Neural crest cell (in vitro differentiated cells): ENCODE results near the gene AKAP6. TPM values are rescaled to one million over a fixed set of nuclear protein-coding genes. Genes with fewer than 3 reads are reported as not detected.

Experiments used
- DNase-seq: peaks from one replicate; pipeline ENCODE4 v3.0.0; 2021; ENCODE audit warnings: low read depth, mixed read lengths, low spot score
- H3K27ac Mint-ChIP-seq: one replicate; pipeline ENCODE4 v1.8.0; 2021; ENCODE audit warnings: mild to moderate bottlenecking, mixed read lengths; ENCODE audit not compliant: unreplicated experiment
- H3K27me3 Mint-ChIP-seq: 2 replicates; pipeline ENCODE4 v1.8.0; 2021; ENCODE audit warnings: low read depth, mild to moderate bottlenecking, mixed read lengths
- H3K36me3 Mint-ChIP-seq: 2 replicates; pipeline ENCODE4 v1.8.0; 2021; ENCODE audit warnings: low read depth, mild to moderate bottlenecking, mixed read lengths
- H3K4me1 Mint-ChIP-seq: 2 replicates; pipeline ENCODE4 v1.8.0; 2021; ENCODE audit warnings: mixed read lengths
- H3K4me3 Mint-ChIP-seq: one replicate; pipeline ENCODE4 v1.8.0; 2021; ENCODE audit warnings: mild to moderate bottlenecking, mixed read lengths
- H3K9me3 Mint-ChIP-seq: 2 replicates; pipeline ENCODE4 v1.8.0; 2021; ENCODE audit warnings: mixed read lengths
- total RNA-seq: library from RNA; stranded (reverse); gene quantifications from 2 replicates; pipeline ENCODE4 v1.2.1, GENCODE V29; 2021
- TF ChIP-seq, protein P1 (sequence below): fragments of 200-600 bp; sonication (generic); conservative IDR thresholded peaks from 2 replicates; pipeline ENCODE4 v1.5.0; 2021; ENCODE audit warnings: antibody characterized with exemption, mild to moderate bottlenecking

Gene AKAP6
- total RNA-seq, 1 donor from 2014 or later = 9.4 TPM

DNA sequence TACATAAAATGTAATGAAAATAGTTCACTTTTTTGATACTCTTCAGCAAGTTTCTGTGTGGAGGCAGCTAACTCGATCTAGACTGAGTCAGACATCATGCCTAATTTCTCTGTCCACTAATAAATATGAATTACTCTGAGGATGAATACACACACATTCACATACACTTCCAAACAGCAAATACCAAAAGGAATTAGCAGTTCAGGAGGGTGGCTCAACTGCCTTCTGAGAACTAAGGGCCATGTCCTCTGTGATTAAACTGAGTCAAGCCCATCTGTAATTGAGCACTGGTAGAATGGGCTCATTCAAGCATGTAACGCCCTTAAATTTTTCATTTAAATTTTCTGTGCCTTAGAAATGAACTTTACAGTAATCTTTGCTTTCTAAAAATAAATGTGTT, 242.5 kb downstream of the AKAP6 start:
- Mint-ChIP-seq H3K4me3 (no peak overlapping the region), H3K36me3 (no peaks in the 10 kb centered on the region), H3K9me3 (no peaks in the 10 kb centered on the region), H3K27ac (no peak overlapping the region), H3K27me3 (peaks cover 10% of the 10 kb centered on the region), H3K4me1 (peaks cover 14% of the 10 kb centered on the region)
- TF ChIP-seq, protein P1, sequence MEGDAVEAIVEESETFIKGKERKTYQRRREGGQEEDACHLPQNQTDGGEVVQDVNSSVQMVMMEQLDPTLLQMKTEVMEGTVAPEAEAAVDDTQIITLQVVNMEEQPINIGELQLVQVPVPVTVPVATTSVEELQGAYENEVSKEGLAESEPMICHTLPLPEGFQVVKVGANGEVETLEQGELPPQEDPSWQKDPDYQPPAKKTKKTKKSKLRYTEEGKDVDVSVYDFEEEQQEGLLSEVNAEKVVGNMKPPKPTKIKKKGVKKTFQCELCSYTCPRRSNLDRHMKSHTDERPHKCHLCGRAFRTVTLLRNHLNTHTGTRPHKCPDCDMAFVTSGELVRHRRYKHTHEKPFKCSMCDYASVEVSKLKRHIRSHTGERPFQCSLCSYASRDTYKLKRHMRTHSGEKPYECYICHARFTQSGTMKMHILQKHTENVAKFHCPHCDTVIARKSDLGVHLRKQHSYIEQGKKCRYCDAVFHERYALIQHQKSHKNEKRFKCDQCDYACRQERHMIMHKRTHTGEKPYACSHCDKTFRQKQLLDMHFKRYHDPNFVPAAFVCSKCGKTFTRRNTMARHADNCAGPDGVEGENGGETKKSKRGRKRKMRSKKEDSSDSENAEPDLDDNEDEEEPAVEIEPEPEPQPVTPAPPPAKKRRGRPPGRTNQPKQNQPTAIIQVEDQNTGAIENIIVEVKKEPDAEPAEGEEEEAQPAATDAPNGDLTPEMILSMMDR = no peak
- DNase-seq = no peak

DNA sequence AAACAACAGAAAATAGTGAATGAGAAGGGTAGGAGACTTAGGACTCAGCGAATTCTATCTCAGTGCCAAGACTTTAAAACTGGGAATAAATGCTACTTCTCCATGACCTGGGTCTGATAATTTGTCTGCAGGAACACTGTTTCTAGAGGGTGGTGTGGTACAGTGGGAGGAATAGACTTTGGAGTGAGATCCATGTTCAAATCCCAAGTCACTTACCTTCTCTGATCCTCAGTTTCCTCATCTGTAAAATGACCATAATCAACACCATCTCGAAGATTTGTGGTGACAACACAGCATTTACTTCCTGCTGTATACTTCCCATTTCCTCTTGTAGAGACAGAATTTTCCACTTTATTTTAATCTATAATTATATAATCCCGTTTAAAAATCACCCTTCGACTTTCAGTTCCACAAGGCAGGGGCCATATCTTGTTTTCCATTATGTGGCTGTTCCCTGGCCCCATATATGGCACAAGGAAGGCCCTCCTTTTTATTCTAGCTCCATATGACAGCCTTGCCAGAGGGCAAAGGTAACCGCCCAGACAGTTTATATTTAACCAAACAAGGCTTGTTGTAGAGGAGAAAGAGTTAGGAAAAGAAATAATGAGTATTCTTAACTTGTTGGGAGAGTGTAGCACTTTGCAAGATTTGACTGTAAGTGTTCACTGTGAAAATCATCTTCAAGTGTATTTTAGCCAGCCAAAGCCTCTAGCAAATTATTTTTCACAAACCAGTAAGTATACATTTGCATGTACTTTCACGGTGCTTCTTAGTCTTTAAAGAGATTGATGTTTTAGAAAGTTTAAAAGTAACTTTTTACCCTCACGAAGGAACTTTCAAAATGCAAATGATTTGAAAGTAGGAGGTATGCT, 243.1 kb downstream of the AKAP6 start:
- TF ChIP-seq, protein P1 = no peak
- Mint-ChIP-seq H3K27me3 (peaks cover 10% of the 10 kb centered on the region), H3K4me3 (no peak overlapping the region), H3K4me1 (peaks cover 20% of the 10 kb centered on the region), H3K36me3 (no peaks in the 10 kb centered on the region), H3K27ac (no peak overlapping the region), H3K9me3 (no peaks in the 10 kb centered on the region)
- DNase-seq = no peak

DNA sequence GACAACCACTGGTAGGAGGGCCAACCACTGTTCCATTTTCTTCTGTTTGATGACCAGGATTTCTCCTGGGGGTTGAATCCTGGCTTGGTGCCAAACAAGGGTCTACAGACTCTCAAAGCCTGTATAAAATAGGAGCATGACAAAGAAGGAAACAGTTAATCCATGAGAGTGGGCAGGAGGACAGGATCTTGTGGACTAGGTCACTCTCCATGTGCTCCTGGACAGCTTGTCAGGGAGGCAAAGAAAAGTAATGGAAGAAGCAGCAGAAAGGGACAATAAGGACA, 243.7 kb downstream of the AKAP6 start:
- H3K4me1 Mint-ChIP-seq = peaks cover 16% of the 10 kb centered on the region
- DNase-seq = no peak
- H3K27ac Mint-ChIP-seq = peak overlapping the region; percentile 47
- peaks cover 10% of the 10 kb centered on the region for H3K27me3 Mint-ChIP-seq
- TF ChIP-seq, protein P1 = no peak
- no peak overlapping the region for H3K4me3 Mint-ChIP-seq
- H3K36me3 Mint-ChIP-seq = no peaks in the 10 kb centered on the region
- no peaks in the 10 kb centered on the region for H3K9me3 Mint-ChIP-seq

DNA sequence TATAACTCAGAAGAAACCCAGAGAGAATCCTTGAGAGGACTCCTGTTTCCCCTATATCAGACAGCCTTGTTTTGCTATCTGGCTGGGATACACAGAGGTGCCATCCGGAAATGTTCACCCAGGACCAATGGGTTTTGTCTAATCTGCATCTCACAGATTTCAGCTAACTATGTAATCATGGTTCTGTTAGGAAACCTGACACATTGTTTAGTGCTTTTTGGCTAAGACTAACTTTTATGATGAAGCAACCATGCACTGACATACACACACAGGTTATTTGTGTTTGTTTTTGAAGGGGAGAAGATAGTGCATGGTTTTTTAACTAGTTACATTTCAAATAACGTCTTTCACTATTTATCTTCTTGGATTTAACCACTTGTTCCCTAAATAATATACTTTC, 245.2 kb downstream of the AKAP6 start:
- Mint-ChIP-seq H3K9me3 (no peaks in the 10 kb centered on the region), H3K27me3 (peaks cover 10% of the 10 kb centered on the region), H3K4me3 (no peak overlapping the region), H3K4me1 (peaks cover 14% of the 10 kb centered on the region), H3K36me3 (no peaks in the 10 kb centered on the region), H3K27ac (no peak overlapping the region)
- TF ChIP-seq, protein P1 = no peak
- DNase-seq = no peak

DNA sequence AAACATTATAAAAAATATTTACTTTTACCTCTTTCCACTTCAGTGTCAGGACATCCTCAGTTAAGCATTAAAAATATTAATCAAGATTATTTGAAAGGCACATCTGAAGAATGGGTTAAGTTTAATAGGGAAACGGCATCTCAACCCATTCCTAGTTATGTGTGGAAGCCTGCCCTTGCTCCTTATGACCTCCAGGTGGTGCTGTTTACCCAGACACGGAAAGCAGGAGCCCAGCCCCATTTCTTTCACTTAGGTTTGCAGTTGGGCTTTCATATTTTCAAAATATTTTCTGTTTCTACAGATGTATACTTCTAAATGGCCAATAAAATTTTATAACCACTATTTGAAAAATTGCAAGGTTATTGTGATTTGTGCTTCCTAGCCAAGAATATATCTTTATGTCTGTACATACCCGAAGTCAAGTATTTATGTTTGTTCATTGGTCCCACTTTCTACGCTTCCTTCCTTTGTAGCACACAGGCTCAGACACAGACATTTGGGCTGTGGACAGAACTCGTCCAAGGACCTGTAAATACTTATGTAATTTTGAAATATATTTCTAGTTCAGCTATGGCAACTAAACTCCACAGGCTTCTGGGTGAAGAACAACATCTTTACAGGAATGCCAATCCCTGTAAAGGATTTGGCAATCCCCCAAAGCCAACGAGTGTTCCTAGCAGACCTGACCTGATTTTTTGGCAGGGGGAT, 247.1 kb downstream of the AKAP6 start:
- Mint-ChIP-seq H3K36me3 (no peaks in the 10 kb centered on the region), H3K9me3 (no peaks in the 10 kb centered on the region), H3K4me1 (peaks cover 14% of the 10 kb centered on the region), H3K27me3 (peaks cover 10% of the 10 kb centered on the region), H3K4me3 (no peak overlapping the region), H3K27ac (no peak overlapping the region)
- peak; percentile 50 for DNase-seq
- TF ChIP-seq, protein P1 = peak; percentile 99
